IMR-90 (cell line): ENCODE results near the gene KLK13. TPM values are rescaled to one million over a fixed set of nuclear protein-coding genes. Genes with fewer than 3 reads are reported as not detected.

Source experiments
- ATAC-seq: fragments of 200-7000 bp; cut with Tn5 transposase; 2 replicates; pipeline ENCODE4 v1.9.1; 2020; ENCODE audit warnings: low read depth, mild to moderate bottlenecking, moderate library complexity
- BruUV-seq: library from RNA; stranded (reverse); fragments of 400-500 nt; replicated peaks from 2 replicates; lab custom pipeline; 2021; lab: Mats Ljungman, UMichigan
- CTCF ChIA-PET: fragments of 300-600 bp; formaldehyde crosslinking; extraction: SDS; loops from one replicate; lab custom pipeline; 2021; ENCODE audit warnings: antibody characterized with exemption; lab: Yijun Ruan, JAX
- POLR2A ChIA-PET: fragments of 300-600 bp; sonication (Branson Sonifier 250); formaldehyde crosslinking; loops from one replicate; lab custom pipeline; 2022; ENCODE audit warnings: antibody characterized with exemption; ENCODE audit not compliant: unreplicated experiment; lab: Charles Lee
- DNase-seq: peaks from one replicate; pipeline ENCODE4 v3.0.0; 2013
- H2AFZ ChIP-seq: replicated peaks from 2 replicates; pipeline ENCODE3; 2013; ENCODE audit warnings: low read length, mild to moderate bottlenecking; ENCODE audit not compliant: poor library complexity
- H2AK5ac ChIP-seq: 2 replicates; pipeline ENCODE4 v1.6.1; 2013; ENCODE audit warnings: low read depth, low read length, inconsistent platforms
- H2AK9ac ChIP-seq: replicated peaks from 2 replicates; pipeline ENCODE3; 2013; ENCODE audit warnings: mild to moderate bottlenecking, low read depth, low read length, moderate library complexity; ENCODE audit not compliant: poor library complexity
- H2BK120ac ChIP-seq: 2 replicates; pipeline ENCODE4 v1.6.1; 2013; ENCODE audit warnings: low read depth, low read length, inconsistent platforms
- H2BK15ac ChIP-seq: 3 replicates; pipeline ENCODE4 v1.6.1; 2013; ENCODE audit warnings: low read depth, low read length, inconsistent platforms
- H2BK20ac ChIP-seq: 2 replicates; pipeline ENCODE4 v1.6.1; 2013; ENCODE audit warnings: low read depth, mild to moderate bottlenecking, inconsistent platforms, low read length, moderate library complexity
- H2BK5ac ChIP-seq: 2 replicates; pipeline ENCODE4 v1.6.1; 2013; ENCODE audit warnings: mild to moderate bottlenecking, low read depth, low read length, inconsistent platforms; ENCODE audit not compliant: poor library complexity, severe bottlenecking
- H3K14ac ChIP-seq: replicated peaks from 2 replicates; pipeline ENCODE4 v1.6.1; 2013; ENCODE audit warnings: low read depth, low read length, inconsistent platforms
- H3K18ac ChIP-seq: 2 replicates; pipeline ENCODE4 v1.6.1; 2013; ENCODE audit warnings: low read depth, low read length, control low read depth
- H3K23ac ChIP-seq: 2 replicates; pipeline ENCODE4 v1.6.1; 2013; ENCODE audit warnings: low read depth, low read length, inconsistent platforms
- H3K27ac ChIP-seq: 2 replicates; pipeline ENCODE4 v1.5.1; 2013; ENCODE audit warnings: mild to moderate bottlenecking, control low read depth, low read length; ENCODE audit not compliant: insufficient read depth
- H3K27me3 ChIP-seq: 2 replicates; pipeline ENCODE4 v1.6.1; 2013; ENCODE audit warnings: low read length; ENCODE audit not compliant: control insufficient read depth, insufficient read depth
- H3K36me3 ChIP-seq: 2 replicates; pipeline ENCODE4 v1.6.1; 2013; ENCODE audit warnings: low read length, mixed read lengths; ENCODE audit not compliant: control insufficient read depth, insufficient read depth
- H3K4ac ChIP-seq: 2 replicates; pipeline ENCODE4 v1.6.1; 2013; ENCODE audit warnings: low read depth, low read length, inconsistent platforms
- H3K4me1 ChIP-seq: 2 replicates; pipeline ENCODE4 v1.6.1; 2013; ENCODE audit warnings: low read length, mixed read lengths; ENCODE audit not compliant: control insufficient read depth, insufficient read depth
- H3K4me2 ChIP-seq: 2 replicates; pipeline ENCODE4 v1.6.1; 2013; ENCODE audit warnings: low read depth, mild to moderate bottlenecking, control low read depth, low read length, moderate library complexity
- H3K4me3 ChIP-seq: 2 replicates; pipeline ENCODE4 v1.5.1; 2013; ENCODE audit warnings: low read depth, mild to moderate bottlenecking, control low read depth, low read length, moderate library complexity; ENCODE audit not compliant: insufficient read depth
- H3K56ac ChIP-seq: 2 replicates; pipeline ENCODE4 v1.6.1; 2013; ENCODE audit warnings: low read length, inconsistent platforms; ENCODE audit not compliant: insufficient read depth; ENCODE audit errors: extremely low read depth
- H3K79me1 ChIP-seq, 2 experiments: 2 replicates each; pipeline ENCODE4 v1.6.1; 2013; ENCODE audit warnings: low read length in 2 of 2, inconsistent platforms in 1 of 2, low read depth in 1 of 2
- H3K9ac ChIP-seq: 2 replicates; pipeline ENCODE4 v1.6.1; 2013; ENCODE audit warnings: low read depth, low read length, control low read depth
- H3K9me1 ChIP-seq: 2 replicates; pipeline ENCODE4 v1.6.1; 2013; ENCODE audit warnings: low read length, inconsistent platforms; ENCODE audit not compliant: insufficient read depth
- H3K9me3 ChIP-seq: 2 replicates; pipeline ENCODE4 v1.6.1; 2013; ENCODE audit warnings: low read length; ENCODE audit not compliant: control insufficient read depth, insufficient read depth
- H4K20me1 ChIP-seq: 2 replicates; pipeline ENCODE4 v1.6.1; 2013; ENCODE audit warnings: low read length, inconsistent platforms; ENCODE audit not compliant: insufficient read depth
- H4K5ac ChIP-seq: 2 replicates; pipeline ENCODE4 v1.6.1; 2013; ENCODE audit warnings: mild to moderate bottlenecking, low read depth, low read length, control low read depth
- H4K8ac ChIP-seq, 2 experiments: 2 replicates each; pipeline ENCODE4 v1.6.1; 2013; ENCODE audit warnings: low read depth in 2 of 2, low read length in 2 of 2, control low read depth in 1 of 2, inconsistent platforms in 1 of 2
- H4K91ac ChIP-seq: 2 replicates; pipeline ENCODE4 v1.6.1; 2013; ENCODE audit warnings: low read depth, low read length, inconsistent platforms; ENCODE audit not compliant: insufficient read depth
- BHLHE40 ChIP-seq: fragments of 150-350 bp; IDR thresholded peaks from 2 replicates; pipeline ENCODE4 v1.6.1; 2016; ENCODE audit warnings: mild to moderate bottlenecking, low read depth, low read length
- CEBPB ChIP-seq: IDR thresholded peaks from 2 replicates; pipeline ENCODE4 v1.6.1; 2012; ENCODE audit warnings: low read depth, low read length, improper control_type of control experiment
- CHD1 ChIP-seq: IDR thresholded peaks from 2 replicates; pipeline ENCODE4 v1.6.1; 2012; ENCODE audit warnings: low read depth, low read length, improper control_type of control experiment
- FOS ChIP-seq: fragments of 150-350 bp; IDR thresholded peaks from 2 replicates; pipeline ENCODE4 v1.6.1; 2016; ENCODE audit warnings: low read depth, low read length
- MAFK ChIP-seq: IDR thresholded peaks from 2 replicates; pipeline ENCODE4 v1.6.1; 2012; ENCODE audit warnings: low read depth, low read length, improper control_type of control experiment
- MAZ ChIP-seq: IDR thresholded peaks from 2 replicates; pipeline ENCODE4 v1.6.1; 2012; ENCODE audit warnings: low read depth, mild to moderate bottlenecking, low read length, improper control_type of control experiment, moderate library complexity, borderline replicate concordance
- MXI1 ChIP-seq: IDR thresholded peaks from 2 replicates; pipeline ENCODE4 v1.6.1; 2012; ENCODE audit warnings: low read depth, mild to moderate bottlenecking, low read length, moderate library complexity, borderline replicate concordance
- NFE2L2 ChIP-seq: fragments of 150-350 bp; IDR thresholded peaks from 2 replicates; pipeline ENCODE4 v1.6.1; 2016; ENCODE audit warnings: low read depth, mild to moderate bottlenecking, low read length
- POLR2A ChIP-seq: IDR thresholded peaks from 2 replicates; pipeline ENCODE4 v1.6.1; 2012; ENCODE audit warnings: mild to moderate bottlenecking, low read depth, low read length
- RAD21 ChIP-seq: IDR thresholded peaks from 2 replicates; pipeline ENCODE4 v1.6.1; 2012; ENCODE audit warnings: low read length, improper control_type of control experiment
- RCOR1 ChIP-seq: IDR thresholded peaks from 2 replicates; pipeline ENCODE4 v1.6.1; 2012; ENCODE audit warnings: mild to moderate bottlenecking, low read length, improper control_type of control experiment; ENCODE audit not compliant: insufficient replicate concordance
- RFX5 ChIP-seq: IDR thresholded peaks from 2 replicates; pipeline ENCODE4 v1.8.0; 2012; ENCODE audit warnings: low read depth, mild to moderate bottlenecking, low read length, moderate library complexity
- SMC3 ChIP-seq: fragments of 150-350 bp; IDR thresholded peaks from 2 replicates; pipeline ENCODE4 v1.6.1; 2016; ENCODE audit warnings: low read depth, mild to moderate bottlenecking, antibody characterized with exemption, low read length, moderate library complexity
- WGBS, 2 experiments: methylation state at CpG; one replicate each; pipeline versions ENCODE4 v1.1.5 to v1.1.7; 2013; ENCODE audit warnings: missing lambda C conversion rate in 2 of 2; ENCODE audit not compliant: insufficient read length in 1 of 2; ENCODE audit errors: extremely low coverage in 2 of 2; 5-methylcytosine and 5-hydroxymethylcytosine counted together
- dilution Hi-C: fragments of 300-500 bp; cut with HindIII; formaldehyde crosslinking; loops from one replicate; pipeline ENCODE4 v1.14.3; 2018; ENCODE audit warnings: low sequenced_read_pairs; ENCODE audit not compliant: unreplicated experiment
- in situ Hi-C: fragments of 300-500 bp; cut with MboI; formaldehyde crosslinking; loops from 3 replicates; pipeline ENCODE4 v1.14.3; 2019; ENCODE audit warnings: low sequenced_read_pairs, inconsistent platforms, mixed read lengths
- intact Hi-C: fragments of 100-400 bp; cut with micrococcal nuclease; formaldehyde crosslinking; loops from 2 replicates; pipeline ENCODE4 v1.10.0; 2022
- polyA plus RNA-seq, 3 experiments: library from polyadenylated mRNA; depleted of rRNA; stranded (reverse); fragments of >200 nt; gene quantifications; 2 replicates each; pipeline ENCODE4 v1.2.3, GENCODE V29; 2012; ENCODE audit warnings: low replicate concordance in 1 of 3
- total RNA-seq: library from RNA; depleted of rRNA; stranded (reverse); fragments of >200 nt; gene quantifications from 2 replicates; pipeline ENCODE4 v1.2.3, GENCODE V29; 2012
- TF ChIP-seq, protein P1 (sequence below): conservative IDR thresholded peaks from 2 replicates; pipeline ENCODE4 v1.5.1; 2012; ENCODE audit warnings: mild to moderate bottlenecking, low read depth, low read length, improper control_type of control experiment
- TF ChIP-seq, protein P2 (sequence below): fragments of 150-350 bp; IDR thresholded peaks from 2 replicates; pipeline ENCODE4 v1.6.1; 2017; ENCODE audit warnings: mild to moderate bottlenecking, antibody characterized with exemption, low read length, low read depth
- TF ChIP-seq, protein P3 (sequence below): fragments of 150-350 bp; IDR thresholded peaks from 2 replicates; pipeline ENCODE4 v1.6.1; 2016; ENCODE audit warnings: low read depth, mild to moderate bottlenecking, low read length, moderate library complexity, borderline replicate concordance

The KLK13 gene
- total and polyA plus RNA-seq, 2 of the 4 experiments (the other 2 are of a cell fraction): not detected

DNA sequence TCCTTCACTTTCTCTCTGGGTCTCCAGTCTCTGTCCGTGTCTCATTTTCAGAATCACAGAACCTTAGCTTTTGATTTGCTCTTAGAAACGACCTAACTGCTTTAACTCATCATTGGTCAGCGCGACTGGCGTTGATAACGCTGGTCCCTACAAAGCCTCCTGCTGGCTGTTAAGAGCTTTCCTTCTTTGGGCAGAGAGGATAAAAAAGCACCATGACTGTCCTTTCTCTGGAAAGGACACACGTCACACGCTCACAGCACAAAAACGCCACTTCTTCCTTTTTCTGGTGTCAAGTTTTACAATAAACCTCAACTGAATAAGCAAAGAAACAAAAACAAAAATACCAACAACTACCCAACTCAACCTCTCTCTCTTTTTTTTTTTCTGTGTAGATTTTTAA, 28.4 kb downstream of the KLK13 start:
- H3K79me1 ChIP-seq: no peaks in the 10 kb centered on the region
- H3K18ac ChIP-seq: no peak overlapping the region
- CTCF ChIA-PET: no interaction called here
- no peak overlapping the region for H4K91ac ChIP-seq
- dilution Hi-C loops (no loop called here), intact Hi-C loops (no loop called here), in situ Hi-C loops (loop anchor here (10.0 kb wide), 1 partner anchor 138 kb away; no protein-coding TSS in a partner anchor)
- DNase-seq (no peak), ATAC-seq (no peak)
- H3K4me3 ChIP-seq: no peak overlapping the region
- TF ChIP-seq, protein P1, sequence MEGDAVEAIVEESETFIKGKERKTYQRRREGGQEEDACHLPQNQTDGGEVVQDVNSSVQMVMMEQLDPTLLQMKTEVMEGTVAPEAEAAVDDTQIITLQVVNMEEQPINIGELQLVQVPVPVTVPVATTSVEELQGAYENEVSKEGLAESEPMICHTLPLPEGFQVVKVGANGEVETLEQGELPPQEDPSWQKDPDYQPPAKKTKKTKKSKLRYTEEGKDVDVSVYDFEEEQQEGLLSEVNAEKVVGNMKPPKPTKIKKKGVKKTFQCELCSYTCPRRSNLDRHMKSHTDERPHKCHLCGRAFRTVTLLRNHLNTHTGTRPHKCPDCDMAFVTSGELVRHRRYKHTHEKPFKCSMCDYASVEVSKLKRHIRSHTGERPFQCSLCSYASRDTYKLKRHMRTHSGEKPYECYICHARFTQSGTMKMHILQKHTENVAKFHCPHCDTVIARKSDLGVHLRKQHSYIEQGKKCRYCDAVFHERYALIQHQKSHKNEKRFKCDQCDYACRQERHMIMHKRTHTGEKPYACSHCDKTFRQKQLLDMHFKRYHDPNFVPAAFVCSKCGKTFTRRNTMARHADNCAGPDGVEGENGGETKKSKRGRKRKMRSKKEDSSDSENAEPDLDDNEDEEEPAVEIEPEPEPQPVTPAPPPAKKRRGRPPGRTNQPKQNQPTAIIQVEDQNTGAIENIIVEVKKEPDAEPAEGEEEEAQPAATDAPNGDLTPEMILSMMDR: no peak
- TF ChIP-seq, protein P2, sequence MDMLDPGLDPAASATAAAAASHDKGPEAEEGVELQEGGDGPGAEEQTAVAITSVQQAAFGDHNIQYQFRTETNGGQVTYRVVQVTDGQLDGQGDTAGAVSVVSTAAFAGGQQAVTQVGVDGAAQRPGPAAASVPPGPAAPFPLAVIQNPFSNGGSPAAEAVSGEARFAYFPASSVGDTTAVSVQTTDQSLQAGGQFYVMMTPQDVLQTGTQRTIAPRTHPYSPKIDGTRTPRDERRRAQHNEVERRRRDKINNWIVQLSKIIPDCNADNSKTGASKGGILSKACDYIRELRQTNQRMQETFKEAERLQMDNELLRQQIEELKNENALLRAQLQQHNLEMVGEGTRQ: no peak
- TF ChIP-seq MAFK (no peak), MAZ (no peak), RFX5 (no peak), SMC3 (no peak), MXI1 (no peak), POLR2A (no peak), CHD1 (no peak), BHLHE40 (no peak), FOS (no peak), RCOR1 (no peak), CEBPB (no peak), NFE2L2 (no peak), RAD21 (no peak)
- TF ChIP-seq, protein P3, sequence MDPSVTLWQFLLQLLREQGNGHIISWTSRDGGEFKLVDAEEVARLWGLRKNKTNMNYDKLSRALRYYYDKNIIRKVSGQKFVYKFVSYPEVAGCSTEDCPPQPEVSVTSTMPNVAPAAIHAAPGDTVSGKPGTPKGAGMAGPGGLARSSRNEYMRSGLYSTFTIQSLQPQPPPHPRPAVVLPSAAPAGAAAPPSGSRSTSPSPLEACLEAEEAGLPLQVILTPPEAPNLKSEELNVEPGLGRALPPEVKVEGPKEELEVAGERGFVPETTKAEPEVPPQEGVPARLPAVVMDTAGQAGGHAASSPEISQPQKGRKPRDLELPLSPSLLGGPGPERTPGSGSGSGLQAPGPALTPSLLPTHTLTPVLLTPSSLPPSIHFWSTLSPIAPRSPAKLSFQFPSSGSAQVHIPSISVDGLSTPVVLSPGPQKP: no peak
- H4K8ac ChIP-seq: no peak overlapping the region
- H3K23ac ChIP-seq: no peak overlapping the region
- no TSS peak for BruUV-seq
- H3K36me3 ChIP-seq: no peaks in the 10 kb centered on the region
- H3K4ac ChIP-seq: no peak overlapping the region
- no peaks in the 10 kb centered on the region for H4K20me1 ChIP-seq
- H3K4me1 ChIP-seq: no peaks in the 10 kb centered on the region
- no peak overlapping the region for H3K9ac ChIP-seq
- H2AK9ac ChIP-seq: no peak overlapping the region
- H3K56ac ChIP-seq: no peak overlapping the region
- H3K27ac ChIP-seq: no peak overlapping the region
- H2BK15ac ChIP-seq: no peak overlapping the region
- no peak overlapping the region for H2AFZ ChIP-seq
- H2BK5ac ChIP-seq: no peak overlapping the region
- no peak overlapping the region for H2BK20ac ChIP-seq
- no peak overlapping the region for H3K4me2 ChIP-seq
- POLR2A ChIA-PET: no interaction called here
- no peak overlapping the region for H4K5ac ChIP-seq
- H2BK120ac ChIP-seq: no peak overlapping the region
- H3K27me3 ChIP-seq: no peaks in the 10 kb centered on the region
- peaks cover 8% of the 10 kb centered on the region; the same call in 1 of the 2 replicates for H3K9me3 ChIP-seq
- WGBS, 2 experiments: 49% methylated on average over 7 of the region's 9 CpGs; no CpG with 5 or more reads in 1 of the 2 experiments
- H3K14ac ChIP-seq: no peak overlapping the region
- no peak overlapping the region for H2AK5ac ChIP-seq
- no peaks in the 10 kb centered on the region for H3K9me1 ChIP-seq
